HCT116 (cell line): ENCODE measurements around the gene CDS1. TPM values are rescaled to one million over a fixed set of nuclear protein-coding genes. Genes with fewer than 3 reads are reported as not detected.

Experiments
- ATAC-seq: fragments of 200-7000 bp; cut with Tn5 transposase; 2 replicates; pipeline ENCODE4 v1.9.1; 2020; ENCODE audit warnings: mild to moderate bottlenecking, moderate library complexity
- BruUV-seq: library from RNA; stranded (reverse); fragments of 400-500 nt; replicated peaks from 2 replicates; lab custom pipeline; 2021; lab: Mats Ljungman, UMichigan
- CTCF ChIA-PET: fragments of 300-600 bp; sonication (Branson Sonifier 250); formaldehyde crosslinking; loops from one replicate; lab custom pipeline; 2021; ENCODE audit warnings: antibody characterized with exemption; lab: Charles Lee
- POLR2A ChIA-PET: fragments of 300-600, 350-600 bp; sonication (Branson Sonifier 250); formaldehyde crosslinking; loops from one replicate; lab custom pipeline; 2021; ENCODE audit warnings: antibody characterized with exemption; lab: Charles Lee
- RAD21 ChIA-PET, 2 experiments: fragments of 300-600 bp; sonication (Branson Sonifier 250); formaldehyde crosslinking; loops; one replicate each; lab custom pipeline; 2023; ENCODE audit warnings: low total read pairs in 2 of 2; ENCODE audit not compliant: uncharacterized antibody in 2 of 2, unreplicated experiment in 2 of 2, low non-redundant PET in 1 of 2; lab: Charles Lee
- DNase-seq: peaks from one replicate; pipeline ENCODE4 v3.0.0-alpha.2; 2010; ENCODE audit warnings: low read depth, low spot score
- H2AFZ ChIP-seq: fragments of 200-600 bp; shearing (Covaris generic), sonication (generic); 2 replicates; pipeline ENCODE4 v1.6.1; 2017; ENCODE audit warnings: low read depth, mixed run types, mixed read lengths, antibody characterized with exemption, low read length; ENCODE audit not compliant: poor library complexity, severe bottlenecking
- H3K27ac ChIP-seq: 2 replicates; pipeline ENCODE4 v1.5.1; 2012; ENCODE audit warnings: low read depth, low read length
- H3K27me3 ChIP-seq: fragments of 200-600 bp; sonication (generic); 2 replicates; pipeline ENCODE4 v1.6.1; 2016; ENCODE audit warnings: mixed run types, low read length, mixed read lengths; ENCODE audit not compliant: insufficient read depth
- H3K36me3 ChIP-seq, 2 experiments: fragments of 200-500 bp in 1 of 2; fragments of 200-600 bp in 1 of 2; sonication (Bioruptor generic) in 1 of 2; sonication (generic) in 1 of 2; 2 replicates each; pipeline versions ENCODE4 v1.5.1 to v1.6.1; 2014 to 2016; ENCODE audit warnings: low read length in 2 of 2, inconsistent platforms in 1 of 2, mixed read lengths in 1 of 2, mixed run types in 1 of 2; ENCODE audit not compliant: insufficient read depth in 2 of 2, control insufficient read depth in 1 of 2
- H3K4me1 ChIP-seq, 2 experiments: fragments of 200-600 bp in 1 of 2; sonication (generic) in 1 of 2; 2 replicates each; pipeline versions ENCODE4 v1.5.1 to v1.6.1; 2012 to 2017; ENCODE audit warnings: low read length in 2 of 2, inconsistent platforms in 1 of 2, mild to moderate bottlenecking in 1 of 2, mixed read lengths in 1 of 2, mixed run types in 1 of 2, moderate library complexity in 1 of 2; ENCODE audit not compliant: insufficient read depth in 2 of 2, control insufficient read depth in 1 of 2
- H3K4me2 ChIP-seq: fragments of 200-600 bp; sonication (generic); 2 replicates; pipeline ENCODE4 v1.6.1; 2017; ENCODE audit warnings: mixed run types, low read length, mixed read lengths
- H3K4me3 ChIP-seq, 2 experiments: fragments of 200-600 bp in 1 of 2; sonication (generic) in 1 of 2; replicated peaks in 1 of 2; 2 replicates each; pipeline ENCODE4 v1.5.1; 2011 to 2016; ENCODE audit warnings: low read length in 2 of 2, control low read depth in 1 of 2, low read depth in 1 of 2, mild to moderate bottlenecking in 1 of 2, mixed read lengths in 1 of 2, mixed run types in 1 of 2
- H3K79me2 ChIP-seq: fragments of 200-600 bp; sonication (generic); 2 replicates; pipeline ENCODE4 v1.6.1; 2017; ENCODE audit warnings: mild to moderate bottlenecking, mixed run types, low read length, moderate library complexity, mixed read lengths; ENCODE audit not compliant: insufficient read depth
- H3K9ac ChIP-seq: fragments of 200-600 bp; sonication (generic); 2 replicates; pipeline ENCODE4 v1.6.1; 2016; ENCODE audit warnings: low read length, mixed read lengths
- H3K9me2 ChIP-seq: fragments of 200-600 bp; sonication (generic), shearing (Covaris generic); 2 replicates; pipeline ENCODE4 v1.6.1; 2017; ENCODE audit warnings: mixed run types, mild to moderate bottlenecking, moderate library complexity; ENCODE audit not compliant: insufficient read depth
- H3K9me3 ChIP-seq, 2 experiments: fragments of 200-500 bp in 1 of 2; fragments of 200-600 bp in 1 of 2; sonication (Bioruptor generic) in 1 of 2; sonication (generic) in 1 of 2; 2 replicates each; pipeline ENCODE4 v1.6.1; 2014 to 2017; ENCODE audit warnings: low read length in 2 of 2, mixed read lengths in 2 of 2, inconsistent platforms in 1 of 2, low read depth in 1 of 2, mild to moderate bottlenecking in 1 of 2, mixed run types in 1 of 2, moderate library complexity in 1 of 2; ENCODE audit not compliant: control insufficient read depth in 1 of 2, insufficient read depth in 1 of 2
- H4K20me1 ChIP-seq: fragments of 200-600 bp; sonication (generic), shearing (Covaris generic); 2 replicates; pipeline ENCODE4 v1.6.1; 2017; ENCODE audit warnings: mixed run types, mild to moderate bottlenecking, moderate library complexity; ENCODE audit not compliant: insufficient read depth
- CBX3 ChIP-seq: IDR thresholded peaks from 2 replicates; pipeline ENCODE4 v1.6.1; 2012; ENCODE audit warnings: low read depth
- CEBPB ChIP-seq: IDR thresholded peaks from 2 replicates; pipeline ENCODE4 v1.6.1; 2012; ENCODE audit warnings: low read depth
- EGR1 ChIP-seq: IDR thresholded peaks from 2 replicates; pipeline ENCODE4 v1.6.1; 2012; ENCODE audit warnings: low read depth
- ELF1 ChIP-seq: IDR thresholded peaks from 2 replicates; pipeline ENCODE4 v1.6.1; 2012; ENCODE audit warnings: low read depth, borderline replicate concordance
- FOSL1 ChIP-seq: IDR thresholded peaks from 2 replicates; pipeline ENCODE4 v1.6.1; 2012; ENCODE audit warnings: low read depth
- JUND ChIP-seq: IDR thresholded peaks from 2 replicates; pipeline ENCODE4 v1.6.1; 2012
- POLR2A ChIP-seq: IDR thresholded peaks from 2 replicates; pipeline ENCODE4 v1.7.0; 2011; ENCODE audit warnings: borderline replicate concordance; ENCODE audit not compliant: insufficient read depth, insufficient read length; ENCODE audit errors: extremely low read depth
- POLR2AphosphoS5 ChIP-seq: IDR thresholded peaks from 2 replicates; pipeline ENCODE4 v1.6.1; 2011; ENCODE audit warnings: mild to moderate bottlenecking, low read depth, low read length, moderate library complexity
- RAD21 ChIP-seq: IDR thresholded peaks from 2 replicates; pipeline ENCODE4 v1.6.1; 2012; ENCODE audit warnings: low read depth, mild to moderate bottlenecking
- SP1 ChIP-seq: IDR thresholded peaks from 2 replicates; pipeline ENCODE4 v1.6.1; 2012; ENCODE audit warnings: low read depth
- SRF ChIP-seq: IDR thresholded peaks from 2 replicates; pipeline ENCODE4 v1.6.1; 2012; ENCODE audit warnings: low read depth
- TCF7L2 ChIP-seq: IDR thresholded peaks from 2 replicates; pipeline ENCODE4 v1.7.0; 2011; ENCODE audit warnings: borderline replicate concordance, inconsistent platforms; ENCODE audit not compliant: insufficient read depth, insufficient read length; ENCODE audit errors: extremely low read depth
- YY1 ChIP-seq: IDR thresholded peaks from 2 replicates; pipeline ENCODE4 v1.6.1; 2011; ENCODE audit warnings: low read length, low read depth, moderate library complexity, mild to moderate bottlenecking; ENCODE audit not compliant: insufficient replicate concordance; ENCODE audit errors: extremely low read depth
- ZNF274 ChIP-seq: fragments of 200-500 bp; sonication (Bioruptor generic); IDR thresholded peaks from 2 replicates; pipeline ENCODE4 v1.6.1; 2014; ENCODE audit warnings: mild to moderate bottlenecking, low read depth, low read length, inconsistent platforms
- intact Hi-C: fragments of 100-400 bp; cut with micrococcal nuclease; formaldehyde crosslinking; loops from 2 replicates; pipeline ENCODE4 v1.10.0; 2022
- total RNA-seq: library from RNA; stranded (reverse); gene quantifications from one replicate; pipeline ENCODE4 v1.2.1, GENCODE V29; 2021; ENCODE audit not compliant: unreplicated experiment
- TF ChIP-seq, protein P1 (sequence below): IDR thresholded peaks from 2 replicates; pipeline ENCODE4 v1.6.1; 2012

The CDS1 gene
- total RNA-seq, 1 experiment from 2014 or later = 14.6 TPM

DNA sequence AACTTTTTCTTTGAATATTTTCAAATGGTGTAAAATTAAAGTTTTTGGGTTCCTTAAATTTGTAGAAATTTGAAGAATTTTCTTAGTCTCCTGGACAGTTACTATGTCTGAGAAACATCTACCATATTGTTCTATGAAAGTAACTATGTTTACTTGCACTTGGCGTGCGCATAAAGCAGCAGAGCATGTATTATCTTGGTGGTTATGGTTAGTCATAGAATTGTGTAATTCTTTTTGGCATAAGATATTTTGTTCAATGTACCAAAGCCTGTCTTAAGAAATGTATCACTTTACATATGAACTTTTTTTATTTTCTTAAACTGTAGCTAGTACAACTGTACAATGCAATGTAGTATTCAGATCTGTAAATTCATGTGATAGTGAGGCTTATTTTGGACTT is 49.2 kb downstream of the CDS1 start:
- intact Hi-C loops = no loop called here
- DNase-seq (no peak), ATAC-seq (no peak)
- no TSS peak for BruUV-seq
- no peak overlapping the region for H3K4me2 ChIP-seq
- POLR2A ChIA-PET = no interaction called here
- H3K9ac ChIP-seq = no peak overlapping the region
- no peak overlapping the region for H2AFZ ChIP-seq
- no peaks in the 10 kb centered on the region for H3K4me1 ChIP-seq
- no peaks in the 10 kb centered on the region for H3K9me3 ChIP-seq
- H3K27me3 ChIP-seq = no peaks in the 10 kb centered on the region
- RAD21 ChIA-PET = no interaction called here
- no peak overlapping the region for H3K4me3 ChIP-seq
- no peaks in the 10 kb centered on the region for H3K9me2 ChIP-seq
- CTCF ChIA-PET = no interaction called here
- no peak overlapping the region for H3K27ac ChIP-seq
- H3K36me3 ChIP-seq = no peaks in the 10 kb centered on the region
- TF ChIP-seq FOSL1 = no peak
- TF ChIP-seq POLR2AphosphoS5 = no peak
- no peak for TF ChIP-seq SP1
- no peak for TF ChIP-seq ELF1
- TF ChIP-seq CBX3 = no peak
- no peak for TF ChIP-seq TCF7L2
- TF ChIP-seq, protein P1, sequence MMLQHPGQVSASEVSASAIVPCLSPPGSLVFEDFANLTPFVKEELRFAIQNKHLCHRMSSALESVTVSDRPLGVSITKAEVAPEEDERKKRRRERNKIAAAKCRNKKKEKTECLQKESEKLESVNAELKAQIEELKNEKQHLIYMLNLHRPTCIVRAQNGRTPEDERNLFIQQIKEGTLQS = no peak
- TF ChIP-seq ZNF274 = no peak
- TF ChIP-seq CEBPB = no peak
- no peak for TF ChIP-seq EGR1
- no peak for TF ChIP-seq POLR2A
- TF ChIP-seq YY1 = no peak
- H4K20me1 ChIP-seq = no peaks in the 10 kb centered on the region
- no peaks in the 10 kb centered on the region for H3K79me2 ChIP-seq

DNA sequence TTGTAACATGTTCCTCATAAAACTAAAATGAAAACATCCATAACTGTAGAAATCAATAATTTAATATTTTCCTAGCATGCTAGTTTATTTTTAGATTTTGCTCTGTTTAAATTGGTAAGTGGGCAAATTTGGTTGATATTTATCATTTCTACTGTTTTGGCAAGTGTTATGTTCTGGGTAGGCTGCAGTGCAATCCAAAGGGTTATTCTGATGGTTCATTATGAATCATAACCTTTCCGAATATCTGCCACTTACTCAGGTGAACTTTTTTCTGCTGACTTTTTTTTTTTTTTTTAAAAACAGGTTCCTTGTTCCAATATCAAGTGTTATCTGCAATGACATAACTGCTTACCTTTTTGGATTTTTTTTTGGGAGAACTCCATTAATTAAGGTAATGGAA is 52.0 kb downstream of the CDS1 start:
- DNase-seq = no peak
- no peak overlapping the region for H3K4me2 ChIP-seq
- BruUV-seq = no TSS peak

More for the DNA sequence above, 52.0 kb downstream of the CDS1 start:
- H3K27ac ChIP-seq = no peak overlapping the region
- H3K9me2 ChIP-seq = no peaks in the 10 kb centered on the region
- no peak overlapping the region for H3K4me3 ChIP-seq
- no peak overlapping the region for H3K9ac ChIP-seq
- H2AFZ ChIP-seq = no peak overlapping the region
- no peaks in the 10 kb centered on the region for H3K79me2 ChIP-seq
- H4K20me1 ChIP-seq = no peaks in the 10 kb centered on the region
- no peaks in the 10 kb centered on the region for H3K27me3 ChIP-seq
- no peak for ATAC-seq
- TF ChIP-seq YY1 (no peak), JUND (no peak), SRF (no peak), SP1 (no peak), RAD21 (no peak)
- ChIA-PET POLR2A (no interaction called here), RAD21 (no interaction called here), CTCF (no interaction called here)
- no peaks in the 10 kb centered on the region for H3K4me1 ChIP-seq
- intact Hi-C loops = no loop called here
- no peaks in the 10 kb centered on the region for H3K36me3 ChIP-seq
- no peaks in the 10 kb centered on the region for H3K9me3 ChIP-seq
